Measurements from ENCODE around the gene AP3S2.
A peak's percentile ranks its signal among the peaks of the same experiment; 100 is the strongest.
"Not testable (repeated sequence)": the region's sequence is repeated elsewhere in the genome, so short reads cannot be mapped to it uniquely, and the experiment has no call there.

AP3S2 gene

DNA sequence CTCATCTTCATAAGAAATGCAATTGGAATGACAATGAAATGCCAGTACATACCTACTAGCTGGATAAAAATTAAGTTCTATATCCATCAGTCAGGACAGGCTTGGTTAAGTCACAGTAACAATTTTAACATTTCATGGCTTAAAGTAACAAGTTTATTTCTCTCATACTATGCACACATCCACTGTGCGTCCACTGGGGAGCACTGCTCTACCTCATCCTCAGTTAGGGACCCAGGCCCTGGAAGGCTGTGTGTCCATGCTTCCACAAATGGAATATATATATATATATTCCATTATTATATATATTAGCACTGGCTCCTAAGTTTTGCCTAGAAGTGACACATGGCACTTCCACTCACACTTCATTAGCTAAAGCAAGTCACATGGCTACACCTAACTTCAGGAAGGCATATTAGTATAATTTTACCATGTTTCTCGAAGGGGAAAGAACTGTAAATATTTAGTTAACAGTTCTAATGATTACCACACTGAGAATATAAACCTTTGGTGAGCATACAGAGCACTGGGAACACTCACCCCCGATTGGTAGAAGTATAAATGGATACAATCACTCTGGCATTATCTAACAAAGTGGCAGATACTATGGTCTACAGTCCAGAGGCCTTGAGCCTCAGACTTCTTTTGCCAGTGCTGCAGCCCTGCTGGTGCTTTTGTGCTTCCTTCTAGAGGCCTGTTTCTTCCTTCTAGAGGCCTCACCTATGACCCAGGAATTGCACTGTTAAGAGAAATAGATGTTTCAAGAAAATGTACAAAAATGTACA is 28.6 kb downstream of the AP3S2 start:
- no peak for DNase-seq (ENCODE audit: low spot score)

GRCh38 chr15:89863918-89864317 is 29.9 kb downstream of the AP3S2 start:
- peak; percentile 26 for DNase-seq (ENCODE audit: low spot score)

DNA sequence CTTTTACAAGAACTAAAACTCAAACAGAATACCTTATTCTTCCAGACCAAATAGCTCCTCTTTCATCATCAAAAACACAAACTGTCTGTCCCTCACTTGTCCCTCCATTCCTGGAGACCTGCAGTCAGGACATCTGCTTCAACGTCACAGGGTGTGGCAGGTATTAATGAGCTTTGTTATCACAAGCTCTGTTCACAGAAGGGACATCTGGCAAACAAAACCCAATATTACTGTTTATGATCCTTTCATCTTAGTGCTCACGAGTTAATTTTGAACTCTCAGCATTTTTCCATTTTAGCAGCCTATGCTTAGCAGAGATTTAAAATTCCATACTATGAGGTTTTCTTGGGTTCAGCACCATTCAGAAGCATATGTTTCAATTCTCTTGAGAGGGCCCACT is 32.9 kb downstream of the AP3S2 start:
- no peak for DNase-seq (ENCODE audit: low spot score)

- no peak for DNase-seq (ENCODE audit: low spot score)
These were observed 33.4 kb downstream of the AP3S2 start for GRCh38 chr15:89860431-89860830.

- no peak for DNase-seq (ENCODE audit: low spot score)
These were observed 34.9 kb downstream of the AP3S2 start for GRCh38 chr15:89858661-89859458.

GRCh38 chr15:89857673-89858072 is 36.1 kb downstream of the AP3S2 start:
- no peak for DNase-seq (ENCODE audit: low spot score)

- no peak for DNase-seq (ENCODE audit: low spot score)
These were observed 37.8 kb downstream of the AP3S2 start for GRCh38 chr15:89855948-89856347.

GRCh38 chr15:89854863-89855262 is 38.9 kb downstream of the AP3S2 start:
- DNase-seq (ENCODE audit: low spot score), result not testable (repeated sequence)

- no peak for DNase-seq (ENCODE audit: low spot score)
These were observed 41.3 kb downstream of the AP3S2 start for GRCh38 chr15:89852342-89852995.

DNA sequence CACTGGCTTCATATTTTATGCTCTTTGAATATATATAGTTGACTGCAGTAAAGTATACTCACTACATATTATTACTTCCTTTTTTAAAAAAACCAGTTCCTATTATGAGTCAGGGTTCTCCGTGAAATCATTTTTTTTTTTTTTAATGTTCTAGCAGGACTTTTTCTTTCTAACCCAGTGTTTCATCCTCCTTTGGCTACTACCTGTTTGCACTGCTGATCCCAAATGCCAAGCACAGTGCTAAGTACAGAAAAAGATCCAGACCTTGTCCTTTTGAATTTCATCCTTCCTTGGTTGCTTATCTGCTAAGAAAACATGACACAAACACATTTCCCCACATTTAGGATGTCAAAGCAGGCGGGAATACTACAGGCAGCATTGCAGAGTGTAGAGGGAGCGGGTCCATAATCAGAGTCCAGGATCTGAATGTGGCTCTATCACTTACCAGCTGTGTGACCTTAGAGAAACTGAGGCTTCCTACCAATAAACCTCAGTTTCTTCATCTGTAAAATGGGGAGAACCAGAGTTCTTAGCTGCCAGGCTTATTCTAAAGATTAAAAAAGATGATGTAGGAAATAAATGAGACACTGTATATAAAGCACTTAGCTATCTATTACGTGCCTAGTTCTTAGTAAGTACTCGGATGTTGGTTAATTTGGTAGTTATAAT is 42.0 kb downstream of the AP3S2 start:
- DNase-seq (ENCODE audit: low spot score), result no peak

GRCh38 chr15:89848970-89849292 is 44.9 kb downstream of the AP3S2 start:
- no peak for DNase-seq (ENCODE audit: low spot score)

DNA sequence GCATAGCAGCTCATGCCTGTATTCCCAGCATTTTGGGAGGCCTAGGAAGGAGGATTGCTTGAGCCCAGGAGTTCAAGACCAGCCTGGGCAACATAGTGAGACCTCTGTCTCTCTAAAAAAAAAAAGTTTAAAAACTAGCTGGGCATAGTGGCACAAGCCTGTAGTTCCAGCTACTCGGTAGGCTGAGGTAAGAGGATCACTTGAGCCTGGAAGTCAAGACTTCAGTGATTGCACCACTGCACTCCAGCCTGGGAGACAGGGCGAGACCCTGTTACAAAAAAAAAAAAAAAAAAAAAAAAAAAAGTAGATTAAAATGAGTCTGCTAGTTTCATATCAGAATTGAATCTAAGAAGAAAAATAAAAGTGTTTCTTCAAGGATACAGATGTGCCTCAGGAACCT is 46.7 kb downstream of the AP3S2 start:
- DNase-seq (ENCODE audit: low spot score), result no peak

- peak; percentile 82 for DNase-seq (ENCODE audit: low spot score)
These were observed 48.4 kb downstream of the AP3S2 start for GRCh38 chr15:89845305-89845893.

DNA sequence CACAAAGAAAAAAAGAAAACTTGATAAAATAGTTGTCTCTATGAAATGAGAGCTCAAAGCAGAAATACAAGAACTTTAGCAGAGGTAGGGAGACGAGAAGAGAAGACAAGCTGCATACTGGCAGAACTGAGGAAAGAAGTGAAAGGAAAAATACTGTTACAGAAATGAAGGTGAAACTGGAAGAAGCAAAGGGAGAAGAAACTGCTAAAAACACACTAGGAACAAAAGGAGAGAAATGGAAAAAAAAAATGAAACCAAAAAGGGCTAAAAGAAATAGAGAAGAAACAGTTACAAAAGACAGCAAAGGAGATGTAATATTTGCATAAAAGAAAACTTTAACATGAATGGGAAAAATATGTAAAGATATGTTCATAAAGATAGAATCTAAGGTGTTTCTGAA is 51.8 kb downstream of the AP3S2 start:
- DNase-seq (ENCODE audit: low spot score), result no peak

GRCh38 chr15:89841306-89841705 is 52.5 kb downstream of the AP3S2 start:
- no peak for DNase-seq (ENCODE audit: low spot score)

DNA sequence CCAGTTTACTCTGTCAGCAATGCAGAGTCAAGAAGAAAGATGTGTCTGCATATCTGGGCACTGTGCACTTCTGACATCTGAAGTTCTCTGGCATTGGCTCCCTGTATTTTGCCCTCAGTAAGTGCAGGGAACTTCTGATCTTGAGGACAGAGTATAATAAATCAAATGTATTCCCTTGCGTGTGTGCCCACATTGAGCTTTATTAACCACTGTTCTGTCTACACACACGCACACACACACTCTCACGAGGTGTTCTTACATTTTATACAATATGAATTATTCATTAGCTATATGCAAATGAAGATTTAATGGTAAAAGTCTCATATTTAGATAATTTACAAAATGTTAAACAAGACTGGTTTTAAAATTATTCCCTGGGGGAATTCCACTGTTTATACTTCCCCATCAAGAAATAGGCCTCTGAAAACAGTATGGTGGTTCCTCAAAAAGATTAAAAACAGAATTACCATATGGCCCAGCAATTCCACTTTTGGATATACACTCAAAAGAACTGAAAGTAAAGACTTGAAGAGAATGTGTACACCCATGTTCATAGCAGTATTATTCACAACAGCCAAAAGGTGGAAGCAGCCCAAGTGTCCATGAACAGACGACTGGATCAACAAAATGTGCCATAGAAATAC is 54.5 kb downstream of the AP3S2 start:
- no peak for DNase-seq (ENCODE audit: low spot score)

DNA sequence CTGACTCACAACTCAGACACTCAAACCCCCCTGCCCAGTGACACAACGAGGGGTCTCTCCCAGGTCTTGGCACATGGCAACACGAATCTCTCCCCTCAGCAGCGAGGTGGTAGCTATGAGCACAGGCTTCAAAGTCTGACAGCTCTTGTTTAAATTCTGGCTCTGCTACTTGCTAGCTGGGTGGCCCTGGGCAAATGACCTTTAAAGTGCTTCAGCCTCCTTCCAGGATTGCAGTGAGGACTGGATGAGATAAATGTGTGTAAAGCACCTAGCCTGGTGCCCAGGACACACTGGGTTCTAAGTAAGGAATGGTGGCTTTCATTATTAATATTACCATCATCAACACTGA is 56.0 kb downstream of the AP3S2 start:
- no peak for DNase-seq (ENCODE audit: low spot score)

DNA sequence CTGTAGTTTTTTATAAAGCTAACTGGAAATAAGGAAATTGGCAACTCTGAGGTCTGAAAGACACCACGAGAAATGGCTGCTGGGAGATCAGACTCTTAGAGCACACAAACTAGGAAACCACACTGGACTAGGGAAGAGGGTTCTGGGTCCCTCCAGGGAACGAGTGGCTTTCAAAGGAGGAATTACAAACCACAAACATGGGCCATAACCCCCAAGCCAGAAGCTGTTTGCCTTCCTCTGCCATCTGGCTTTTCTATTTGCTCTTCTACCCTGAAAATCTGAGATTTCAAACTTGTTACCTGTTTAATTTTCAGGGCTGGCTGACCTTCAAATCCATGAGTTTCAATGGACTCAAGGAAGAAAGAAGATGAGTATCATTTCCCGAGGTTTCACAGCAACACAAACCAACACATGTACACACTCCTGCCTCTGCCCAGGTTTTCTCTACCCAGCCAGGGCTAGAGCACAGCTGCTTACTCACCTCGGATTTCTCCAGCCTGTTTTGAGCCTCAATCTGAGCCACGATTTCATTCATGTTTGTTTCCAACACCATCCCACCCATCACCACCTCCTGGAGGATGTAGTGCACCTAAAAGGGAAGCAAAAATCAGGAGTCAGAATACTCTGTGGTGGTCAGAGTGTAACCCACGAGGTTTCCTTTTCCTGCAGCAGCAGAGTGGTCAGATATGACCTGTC is 56.5 kb downstream of the AP3S2 start:
- peak; percentile 44 for DNase-seq (ENCODE audit: low spot score)

GRCh38 chr15:89836267-89837133 is 57.3 kb downstream of the AP3S2 start:
- peak; percentile 88 for DNase-seq (ENCODE audit: low spot score)

- no peak for DNase-seq (ENCODE audit: low spot score)
These were observed 58.6 kb downstream of the AP3S2 start for GRCh38 chr15:89835176-89835564.

Data from GM03348 (cell line).